Heart right ventricle (tissue), 16 donors: ENCODE results near the gene TNIP1. TPM values are rescaled to one million over a fixed set of nuclear protein-coding genes. Genes with fewer than 3 reads are reported as not detected.
A peak's percentile ranks its signal among the peaks of the same experiment; 100 is the strongest.

Experiments
- ATAC-seq, 8 donors: fragments of 200-7000 bp; cut with Tn5 transposase; one replicate each; pipeline ENCODE4 v1.9.1; 2020; ENCODE audit warnings: mild to moderate bottlenecking in 8 of 8, moderate library complexity in 8 of 8, moderate number of reproducible peaks in 1 of 8
- DNase-seq, 2 donors: peaks; one replicate each; pipeline ENCODE4 v3.0.0-alpha.2; 2020
- H3K27ac ChIP-seq, 10 donors: fragments of 200-600 bp; sonication (generic) in 2 of 10; one replicate each; pipeline versions ENCODE4 v1.5.0 to v1.8.0; 2020 to 2022; ENCODE audit warnings: mild to moderate bottlenecking in 3 of 10
- H3K27me3 ChIP-seq, 7 donors: fragments of 200-600 bp; one replicate each; pipeline ENCODE4 v1.8.0; 2021 to 2022; ENCODE audit warnings: mild to moderate bottlenecking in 2 of 7
- H3K36me3 ChIP-seq, 9 donors: fragments of 200-600 bp; sonication (generic) in 1 of 9; one replicate each; pipeline versions ENCODE4 v1.5.0 to v1.8.0; 2020 to 2022; ENCODE audit warnings: mild to moderate bottlenecking in 2 of 9
- H3K4me1 ChIP-seq, 9 donors: fragments of 200-600 bp; sonication (generic) in 1 of 9; one replicate each; pipeline versions ENCODE4 v1.5.0 to v1.8.0; 2020 to 2022; ENCODE audit warnings: mild to moderate bottlenecking in 4 of 9
- H3K4me3 ChIP-seq, 10 donors: fragments of 200-600 bp; sonication (generic) in 2 of 10; one replicate each; pipeline versions ENCODE4 v1.5.0 to v1.8.0; 2020 to 2022; ENCODE audit warnings: mild to moderate bottlenecking in 7 of 10, moderate library complexity in 2 of 10
- H3K9me3 ChIP-seq, 11 donors: fragments of 200-600 bp in 10 of 11; sonication (generic) in 2 of 11; one replicate each; pipeline versions ENCODE4 v1.5.0 to v1.8.0; 2013 to 2022; ENCODE audit warnings: mild to moderate bottlenecking in 2 of 11, control low read depth in 1 of 11, moderate library complexity in 1 of 11
- WGBS, 2 donors: extraction: QIAGEN DNeasy Blood & Tissue Kit; methylation state at CpG; one replicate each; pipeline ENCODE4 v1.1.7; 2013; ENCODE audit warnings: inconsistent platforms in 1 of 2; 5-methylcytosine and 5-hydroxymethylcytosine counted together
- intact Hi-C, 10 donors: fragments of 100-400 bp; cut with DNase I; formaldehyde crosslinking; loops; one replicate each; pipeline versions ENCODE4 v1.11.1 to v1.14.2; 2022
- polyA plus RNA-seq, 2 donors: library from polyadenylated mRNA; stranded (reverse); fragments of 200-250 nt; gene quantifications; one replicate each; pipeline ENCODE4 v1.2.3, GENCODE V29; 2013
- total RNA-seq, 10 donors: library from RNA; stranded (reverse); fragmentation: NEBNext Ultra II Directional in 3 of 10; extraction: Animal tissue kit (Norgen Biotek cat#: 25700) in 3 of 10; gene quantifications; one replicate each; pipeline versions ENCODE4 v1.2.1 to v1.2.4, GENCODE V29; 2021 to 2023
- TF ChIP-seq, protein P1 (sequence below), 9 donors: fragments of 200-600 bp; sonication (generic) in 2 of 9; IDR thresholded peaks; one replicate each; pipeline versions ENCODE4 v1.5.0 to v1.8.0; 2021 to 2022; ENCODE audit warnings: antibody characterized with exemption in 9 of 9, mild to moderate bottlenecking in 5 of 9, moderate library complexity in 1 of 9
- donor health status: Arrhythmogenic right ventricular cardiomyopathy.
- donor health status: ischemic (EF 13 %, LVEDD 7.1; RV severe dilation, severe dysfunction).
- donor health status: healthy with polysubstance abuse.
- donor health status: DM: no; HTN: yes; CAD: no.
- donor health status: DM: no; HTN: no; CAD: no.
- donor health status: ischemic (EF 25% LVEDD 6.9; RV normal size, moderate dysfunction).
- donor health status: ischemic (EF 25% LVEDD 5.7; RV mildly dilated, moderate dysfunction).
- donor health status: healthy.
- donor health status: DM: yes; HTN: yes; CAD: no.
- donor health status: Ischemic cardiomyopathy.
- donor health status: ischemic (EF 35%, LVEDD 5.7; RV mildly dilated, moderate dysfunction).
- donor health status: nonischemic (EF 11% LVEDD 7.7; RV severe dilation, severe dysfunction).
- donor health status: DM: yes; HTN: yes; CAD: no.
- donor health status: PGD.
- donor health status: ischemic (EF 29% LVEDD 5.4; RV normal size, mild dysfunction).
- donor health status: nonischemic (EF 23%, LVEDD 6.1; RV moderate dilation, normal function).

Gene TNIP1
- total and polyA plus RNA-seq, 12 donors: 63.8 to 130 (median 124) TPM

DNA sequence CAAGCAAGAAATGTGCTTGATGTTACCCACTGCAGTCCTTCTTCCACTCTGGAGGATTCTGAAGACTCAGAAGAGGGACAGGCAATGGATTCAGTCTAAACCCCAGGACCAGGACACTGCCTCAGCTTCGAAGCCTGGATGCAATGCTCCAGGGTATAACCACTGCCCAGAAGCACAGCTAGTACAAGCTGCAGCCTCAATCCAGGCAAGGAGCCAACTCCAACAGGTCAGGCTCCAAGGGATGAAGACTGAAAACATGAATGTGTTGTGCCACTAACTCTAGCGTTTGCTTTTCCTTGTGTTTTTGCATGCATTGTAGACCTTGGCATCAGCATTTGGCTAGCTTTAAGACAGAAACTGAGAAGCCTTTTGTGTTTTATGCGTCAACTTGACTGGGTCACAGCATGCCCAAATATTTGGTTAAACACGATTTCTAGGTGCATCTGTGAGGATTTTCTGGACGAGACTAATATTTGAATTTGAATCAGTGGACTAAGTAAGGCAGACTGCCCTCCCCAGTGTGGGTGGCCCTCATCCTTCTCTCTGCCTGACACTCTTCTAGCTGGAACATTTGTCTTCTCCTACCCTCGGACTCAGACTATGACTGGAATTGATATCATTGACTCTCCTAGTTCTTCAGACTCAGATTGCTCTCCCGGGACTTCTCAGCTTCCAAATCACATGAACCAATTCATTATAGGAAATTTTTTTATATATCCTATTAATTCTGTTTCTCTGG, 81.0 kb downstream of the TNIP1 start:
- ATAC-seq (peak; percentile 46 to 86 (median 78)), DNase-seq (peak; percentile 49 to 66)
- no peaks in the 10 kb centered on the region for H3K36me3 ChIP-seq
- no peaks in the 10 kb centered on the region for H3K9me3 ChIP-seq
- H3K4me1 ChIP-seq: peaks cover 0 to 18% (median 14%) of the 10 kb centered on the region in 9 donors
- no peak overlapping the region for H3K4me3 ChIP-seq
- H3K27me3 ChIP-seq: no peaks in the 10 kb centered on the region
- TF ChIP-seq, protein P1, sequence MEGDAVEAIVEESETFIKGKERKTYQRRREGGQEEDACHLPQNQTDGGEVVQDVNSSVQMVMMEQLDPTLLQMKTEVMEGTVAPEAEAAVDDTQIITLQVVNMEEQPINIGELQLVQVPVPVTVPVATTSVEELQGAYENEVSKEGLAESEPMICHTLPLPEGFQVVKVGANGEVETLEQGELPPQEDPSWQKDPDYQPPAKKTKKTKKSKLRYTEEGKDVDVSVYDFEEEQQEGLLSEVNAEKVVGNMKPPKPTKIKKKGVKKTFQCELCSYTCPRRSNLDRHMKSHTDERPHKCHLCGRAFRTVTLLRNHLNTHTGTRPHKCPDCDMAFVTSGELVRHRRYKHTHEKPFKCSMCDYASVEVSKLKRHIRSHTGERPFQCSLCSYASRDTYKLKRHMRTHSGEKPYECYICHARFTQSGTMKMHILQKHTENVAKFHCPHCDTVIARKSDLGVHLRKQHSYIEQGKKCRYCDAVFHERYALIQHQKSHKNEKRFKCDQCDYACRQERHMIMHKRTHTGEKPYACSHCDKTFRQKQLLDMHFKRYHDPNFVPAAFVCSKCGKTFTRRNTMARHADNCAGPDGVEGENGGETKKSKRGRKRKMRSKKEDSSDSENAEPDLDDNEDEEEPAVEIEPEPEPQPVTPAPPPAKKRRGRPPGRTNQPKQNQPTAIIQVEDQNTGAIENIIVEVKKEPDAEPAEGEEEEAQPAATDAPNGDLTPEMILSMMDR (IDR thresholded peaks at IDR 0.05): no peak
- intact Hi-C loops: loop anchor here in 8 of 10 donors (2.0 to 10.0 kb wide), 7 partner anchors 47 to 237 kb away; no protein-coding TSS in a partner anchor
- 46 to 62% methylated on average over 7 of the region's 7 CpGs for WGBS, 2 donors
- no peak overlapping the region for H3K27ac ChIP-seq

DNA sequence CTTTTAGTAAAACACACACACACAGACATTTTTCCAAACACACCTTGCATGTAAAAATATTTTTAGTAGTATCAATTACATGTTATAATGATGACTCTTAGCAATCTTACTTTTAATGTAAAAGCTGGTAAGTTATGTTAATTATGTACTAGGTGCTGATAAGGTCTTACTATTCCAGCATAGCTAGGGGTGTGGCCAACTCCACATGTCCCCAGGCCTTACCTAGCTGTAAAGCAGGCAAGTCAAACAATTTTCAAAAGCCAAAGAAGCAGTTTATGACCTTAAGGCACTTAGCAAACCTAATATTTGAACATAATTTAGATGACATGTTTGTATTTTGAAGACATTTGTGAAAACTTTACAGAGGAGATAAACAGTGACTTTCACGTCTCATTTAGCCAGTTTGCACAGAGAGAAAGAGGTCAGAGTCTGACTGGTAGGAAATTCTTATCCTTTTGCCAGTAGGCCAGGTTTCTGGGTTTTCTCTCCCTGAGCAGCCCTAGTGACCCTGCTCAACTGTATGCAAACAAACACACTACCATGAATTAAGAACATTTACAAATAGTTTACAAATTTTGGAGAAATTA, 86.9 kb downstream of the TNIP1 start:
- Histone ChIP-seq H3K9me3 (peaks cover 0 to 9% (median 0%) of the 10 kb centered on the region in 11 donors), H3K27me3 (no peaks in the 10 kb centered on the region), H3K27ac (no peak overlapping the region), H3K4me3 (no peak overlapping the region), H3K36me3 (no peaks in the 10 kb centered on the region), H3K4me1 (peaks cover 0 to 9% (median 0%) of the 10 kb centered on the region in 9 donors)
- intact Hi-C loops: no loop called here
- ATAC-seq: no peak
- WGBS, 2 donors: 69 to 81% methylated on average over 1 of the region's 1 CpG
- DNase-seq: no peak
- TF ChIP-seq, protein P1 (IDR thresholded peaks at IDR 0.05): no peak

DNA sequence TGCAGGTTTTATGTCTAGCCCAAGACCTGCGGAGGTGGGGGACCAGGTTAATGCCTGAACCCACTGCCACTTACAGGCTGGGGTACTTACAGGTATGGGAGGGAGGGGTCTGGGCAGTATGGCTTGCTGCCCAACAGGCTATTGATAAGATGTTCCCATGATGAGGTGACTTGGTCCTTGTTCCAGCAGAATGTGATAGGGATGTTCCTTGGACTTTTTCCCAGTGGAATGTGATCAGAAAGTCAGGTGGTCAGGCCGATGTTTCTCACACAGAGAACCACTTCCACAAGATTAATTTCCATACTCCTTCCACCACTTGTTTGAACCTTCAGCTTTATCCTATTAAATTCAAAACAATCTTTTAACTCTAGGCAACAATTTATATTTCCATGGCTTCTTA, 87.4 kb downstream of the TNIP1 start:
- intact Hi-C loops: no loop called here
- Histone ChIP-seq H3K27me3 (no peaks in the 10 kb centered on the region), H3K4me3 (no peak overlapping the region), H3K36me3 (no peaks in the 10 kb centered on the region), H3K9me3 (peaks cover 0 to 9% (median 0%) of the 10 kb centered on the region in 11 donors), H3K27ac (no peak overlapping the region), H3K4me1 (peaks cover 0 to 9% (median 0%) of the 10 kb centered on the region in 9 donors)
- TF ChIP-seq, protein P1 (IDR thresholded peaks at IDR 0.05): no peak
- WGBS, 2 donors: 78% methylated on average over 2 of the region's 2 CpGs
- peak in 3 of 8 donors; percentile 25 to 50 (median 26) for ATAC-seq
- no peak for DNase-seq

DNA sequence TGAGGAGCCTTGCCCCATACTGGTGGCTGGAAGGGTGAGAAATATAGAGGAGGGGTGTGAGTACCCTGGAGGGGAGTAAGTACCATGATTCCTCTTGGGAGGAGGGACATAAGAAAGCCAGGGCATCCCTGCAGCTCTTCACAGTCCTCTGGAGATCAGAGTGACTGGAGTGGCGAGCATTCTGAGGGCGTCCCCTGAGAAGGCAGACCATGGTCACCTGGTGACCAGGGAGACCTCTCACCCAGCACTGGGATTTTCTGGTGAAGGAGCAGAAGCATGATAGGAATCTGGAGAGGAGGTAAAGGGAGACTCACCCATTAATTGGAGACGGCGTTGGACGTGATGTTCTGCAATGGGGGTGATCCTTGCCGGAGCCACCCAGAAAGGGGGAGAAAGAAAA, 88.1 kb downstream of the TNIP1 start:
- no peak for DNase-seq
- no peaks in the 10 kb centered on the region for H3K36me3 ChIP-seq
- peaks cover 0 to 9% (median 0%) of the 10 kb centered on the region in 11 donors for H3K9me3 ChIP-seq
- WGBS, 2 donors: 95 to 97% methylated on average over 6 of the region's 6 CpGs
- H3K4me1 ChIP-seq: peaks cover 0 to 9% (median 0%) of the 10 kb centered on the region in 9 donors
- no peaks in the 10 kb centered on the region for H3K27me3 ChIP-seq
- TF ChIP-seq, protein P1 (IDR thresholded peaks at IDR 0.05): no peak
- no peak overlapping the region for H3K27ac ChIP-seq
- intact Hi-C loops: no loop called here
- ATAC-seq: peak in 1 of 8 donors; percentile 30
- no peak overlapping the region for H3K4me3 ChIP-seq
